NCI-H2227 (cell line): ENCODE results near the gene DAND5.
"Not testable (repeated sequence)": the region's sequence is repeated elsewhere in the genome, so short reads cannot be mapped to it uniquely, and the experiment has no call there.

Experiments used
- DNase-seq: peaks from one replicate; lab custom pipeline; 2025; ENCODE audit not compliant: unreplicated experiment; lab: John Stamatoyannopoulos, UW

Gene DAND5

GRCh38 chr19:12945479-12946091, 23.8 kb upstream of the DAND5 start, which contains the start of gene RAD23A:
Gene RAD23A, plus strand, starts transcription at chr19:12945862. Its CDS starts 87 bp downstream, at chr19:12945949.
- DNase-seq: peak; percentile 98

- peak; percentile 73 for DNase-seq
These were observed 23.2 kb upstream of the DAND5 start for GRCh38 chr19:12946092-12946721.

GRCh38 chr19:12946731-12947496, 22.5 kb upstream of the DAND5 start:
- no peak for DNase-seq

- no peak for DNase-seq
These were observed 21.4 kb upstream of the DAND5 start for GRCh38 chr19:12947702-12948611.

GRCh38 chr19:12948612-12949362, 20.6 kb upstream of the DAND5 start:
- DNase-seq: no peak

DNA sequence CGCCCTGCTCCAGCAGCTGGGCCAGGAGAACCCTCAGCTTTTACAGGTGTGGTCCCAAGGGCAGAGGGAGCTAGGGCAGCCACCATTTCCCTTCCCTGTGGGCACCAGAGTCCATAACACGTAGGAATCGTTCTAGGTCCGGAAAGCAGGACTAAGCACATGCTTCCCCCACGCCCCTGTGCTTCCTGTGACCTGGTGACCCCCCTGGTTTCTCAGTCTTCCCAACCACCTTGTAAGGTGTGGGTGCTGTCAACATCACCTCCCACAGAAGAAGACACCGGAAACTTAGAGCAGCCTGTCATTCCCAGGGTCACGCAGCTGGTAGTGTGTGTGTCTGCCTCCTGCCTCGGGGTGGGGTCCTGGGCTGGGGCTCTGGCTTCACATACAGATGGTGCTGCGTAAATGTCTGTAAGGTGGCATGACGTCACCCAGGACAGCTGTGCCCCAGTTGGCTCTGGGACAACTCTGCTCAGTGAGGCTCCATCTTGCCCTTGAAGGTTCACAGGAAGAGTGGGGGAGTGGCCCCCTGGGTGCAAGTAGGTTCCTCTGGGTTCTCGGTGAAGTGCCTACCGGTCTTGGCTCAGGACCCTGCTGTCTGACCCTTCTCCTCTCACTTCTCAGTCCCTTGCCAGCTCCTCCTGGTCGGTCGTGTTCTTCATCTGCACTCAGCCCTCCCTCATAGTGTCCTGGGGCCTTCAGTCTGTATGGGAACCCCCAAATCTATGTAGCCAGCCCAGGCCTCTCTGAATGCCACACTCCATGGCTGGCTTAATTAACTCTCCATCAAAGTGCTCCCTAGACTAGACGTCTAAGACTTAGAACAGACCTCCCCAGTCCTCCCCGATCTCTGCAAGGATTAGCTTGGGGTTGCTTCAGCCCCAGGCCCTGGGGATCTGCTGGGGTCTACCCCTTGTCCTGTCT, 19.8 kb upstream of the DAND5 start:
- DNase-seq: no peak

- DNase-seq: not testable (repeated sequence)
These were observed 17.3 kb upstream of the DAND5 start for GRCh38 chr19:12952050-12952449.

- DNase-seq: peak; percentile 16
These were observed 16.8 kb upstream of the DAND5 start for GRCh38 chr19:12952488-12953137.

DNA sequence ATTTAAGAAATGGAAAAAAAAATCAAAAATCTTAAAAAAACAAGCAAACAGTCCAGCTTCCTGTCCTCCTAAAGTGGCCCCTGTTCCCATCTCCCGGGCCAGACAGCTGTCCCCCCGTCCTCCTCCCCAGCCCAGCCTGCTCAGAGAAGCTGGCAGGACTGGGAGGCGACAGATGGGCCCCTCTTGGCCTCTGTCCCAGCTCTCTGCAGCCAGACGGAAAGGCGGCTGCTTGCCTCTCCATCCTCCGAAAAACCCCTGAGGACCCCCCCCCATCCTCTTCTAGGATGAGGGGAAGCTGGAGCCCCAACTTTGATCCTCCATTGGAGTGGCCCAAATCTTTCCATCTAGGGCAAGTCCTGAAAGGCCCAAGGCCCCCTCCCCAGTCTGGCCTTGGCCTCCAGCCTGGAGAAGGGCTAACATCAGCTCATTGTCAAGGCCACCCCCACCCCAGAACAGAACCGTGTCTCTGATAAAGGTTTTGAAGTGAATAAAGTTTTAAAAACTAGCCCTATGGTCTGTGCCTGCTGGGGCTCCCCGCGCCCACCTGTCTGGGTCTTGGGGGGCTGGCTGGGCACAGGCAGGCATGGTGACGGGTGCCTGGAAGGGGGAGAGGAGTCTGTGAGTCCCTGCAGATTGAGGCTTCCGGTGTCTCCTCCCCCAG, 16.1 kb upstream of the DAND5 start:
- no peak for DNase-seq

GRCh38 chr19:12953799-12954611, 15.4 kb upstream of the DAND5 start:
- no peak for DNase-seq

DNA sequence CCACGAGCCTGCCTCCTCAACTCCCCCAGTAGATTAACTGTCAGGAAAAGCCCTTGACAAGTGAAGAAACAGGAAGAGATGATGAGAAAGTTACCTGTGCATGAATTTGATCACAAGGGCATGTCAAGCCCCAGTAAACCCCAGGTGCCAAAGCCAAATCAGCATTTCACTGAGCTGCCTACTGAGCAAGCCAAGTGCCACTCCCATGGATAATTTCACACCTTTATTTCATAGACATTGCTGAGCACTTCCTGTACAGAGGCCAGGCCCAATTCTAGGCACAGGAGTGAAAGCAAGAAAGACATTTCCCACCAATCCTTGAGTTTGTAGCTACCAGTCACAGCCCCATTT, 14.8 kb upstream of the DAND5 start:
- DNase-seq: no peak

DNA sequence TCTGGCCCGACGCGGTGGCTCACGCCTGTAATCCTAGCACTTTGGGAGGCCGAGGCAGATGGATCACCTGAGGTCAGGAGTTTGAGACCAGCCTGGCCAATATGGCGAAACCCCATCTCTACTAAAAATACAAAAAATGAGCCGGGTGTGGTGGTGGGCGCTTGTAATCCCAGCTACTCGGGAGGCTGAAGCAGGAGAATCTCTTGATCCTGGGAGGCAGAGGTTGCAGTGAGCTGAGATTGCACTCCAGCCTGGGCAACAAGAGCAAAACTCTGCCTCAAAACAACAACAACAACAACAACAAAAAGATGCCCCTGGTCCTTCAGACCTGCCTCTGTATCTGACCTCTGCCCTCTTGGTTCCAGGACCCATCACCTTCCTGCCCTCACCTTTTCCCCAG, 13.8 kb upstream of the DAND5 start:
- DNase-seq: not testable (repeated sequence)

DNA sequence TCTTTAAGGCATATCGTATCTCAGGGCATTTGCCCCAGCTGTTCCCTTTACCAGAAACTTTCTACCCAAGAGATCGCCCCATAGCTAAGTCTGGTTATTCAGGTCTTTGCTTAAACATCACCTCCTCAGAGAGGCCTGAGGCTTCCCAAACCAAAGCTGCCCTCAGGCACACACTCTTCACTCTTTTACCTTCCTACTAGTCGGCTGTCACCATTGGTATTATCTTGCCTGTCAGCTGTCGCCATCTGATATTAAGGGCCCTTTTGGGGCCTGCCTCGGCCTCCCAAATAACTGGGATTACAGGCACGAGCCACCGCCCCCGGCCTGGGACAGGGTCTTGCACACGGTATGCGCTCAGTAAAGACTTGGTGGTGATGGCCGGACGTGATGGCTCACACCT, 13.4 kb upstream of the DAND5 start:
- no peak for DNase-seq

GRCh38 chr19:12956446-12957388, 12.7 kb upstream of the DAND5 start, which contains the start of gene GADD45GIP1:
Gene GADD45GIP1, minus strand, starts transcription at chr19:12957223. Its CDS starts 11 bp downstream, at chr19:12957212.
- DNase-seq: peak; percentile 83

DNA sequence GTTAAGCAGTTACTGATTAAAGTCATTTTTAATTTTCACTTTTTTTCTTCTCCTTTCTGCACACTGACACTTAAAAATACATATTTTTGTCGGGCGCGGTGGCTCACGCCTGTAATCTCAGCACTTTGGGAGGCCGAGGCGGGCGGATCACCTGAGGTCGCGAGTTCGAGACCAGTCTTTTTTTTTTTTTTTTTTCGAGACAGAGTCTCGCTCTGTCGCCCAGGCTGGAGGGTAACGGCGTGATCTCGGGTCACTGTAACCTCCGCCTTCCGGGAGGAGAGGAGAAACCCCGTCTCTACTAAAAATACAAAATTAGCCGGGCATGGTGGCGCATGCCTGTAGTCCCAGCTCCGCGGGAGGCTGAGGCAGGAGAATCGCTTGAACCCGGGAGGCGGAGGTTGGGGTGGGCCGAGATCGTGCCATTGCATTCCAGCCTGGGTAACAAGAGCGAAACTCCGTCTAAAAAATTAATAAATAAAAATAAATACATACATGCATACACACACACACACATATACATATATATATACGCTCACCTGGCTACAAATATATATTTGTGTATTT, 11.9 kb upstream of the DAND5 start:
- not testable (repeated sequence) for DNase-seq

- DNase-seq: no peak
These were observed 9.9 kb upstream of the DAND5 start for GRCh38 chr19:12959481-12959880.
